Kidney epithelial cell (primary cell): ENCODE data around the gene GPC3. TPM values are rescaled to one million over a fixed set of nuclear protein-coding genes. Genes with fewer than 3 reads are reported as not detected.

ENCODE experiments used
- DNase-seq: peaks from one replicate; pipeline ENCODE4 v3.0.0-alpha.2; 2010; ENCODE audit warnings: low read depth
- H3K27me3 ChIP-seq: 2 replicates; pipeline ENCODE4 v1.6.0; 2011; ENCODE audit warnings: low read length; ENCODE audit not compliant: control insufficient read depth, insufficient read depth
- H3K36me3 ChIP-seq: 2 replicates; pipeline ENCODE4 v1.5.1; 2011; ENCODE audit warnings: low read length; ENCODE audit not compliant: control insufficient read depth, insufficient read depth
- H3K4me3 ChIP-seq: 2 replicates; pipeline ENCODE4 v1.5.1; 2011; ENCODE audit warnings: low read depth, mild to moderate bottlenecking, control low read depth, low read length
- CTCF ChIP-seq: IDR thresholded peaks from 2 replicates; pipeline ENCODE4 v1.5.1; 2011; ENCODE audit warnings: mild to moderate bottlenecking, moderate library complexity, low read length, control low read depth, inconsistent platforms; ENCODE audit not compliant: insufficient read depth, poor library complexity, severe bottlenecking
- total RNA-seq: library from RNA; depleted of rRNA; stranded (reverse); fragments of >200 nt; gene quantifications from 2 replicates; pipeline ENCODE4 v1.2.3, GENCODE V29; 2015

GPC3 gene
- total RNA-seq, 1 donor from 2014 or later = 14.5 TPM

- no peak for TF ChIP-seq CTCF
- DNase-seq = no peak
- Histone ChIP-seq H3K4me3 (no peak overlapping the region), H3K27me3 (no peaks in the 10 kb centered on the region), H3K36me3 (no peaks in the 10 kb centered on the region)
These were observed 45.6 kb downstream of the GPC3 start for GRCh38 chrX:133939655-133940302.

- Histone ChIP-seq H3K27me3 (no peaks in the 10 kb centered on the region), H3K36me3 (no peaks in the 10 kb centered on the region), H3K4me3 (no peak overlapping the region)
- DNase-seq = no peak
- no peak for TF ChIP-seq CTCF
These were observed 46.9 kb downstream of the GPC3 start for GRCh38 chrX:133938530-133938929.

- no peaks in the 10 kb centered on the region for H3K27me3 ChIP-seq
- no peak for TF ChIP-seq CTCF
- no peak for DNase-seq
- no peaks in the 10 kb centered on the region for H3K36me3 ChIP-seq
- H3K4me3 ChIP-seq = no peak overlapping the region
These were observed 48.4 kb downstream of the GPC3 start for GRCh38 chrX:133937022-133937421.

DNA sequence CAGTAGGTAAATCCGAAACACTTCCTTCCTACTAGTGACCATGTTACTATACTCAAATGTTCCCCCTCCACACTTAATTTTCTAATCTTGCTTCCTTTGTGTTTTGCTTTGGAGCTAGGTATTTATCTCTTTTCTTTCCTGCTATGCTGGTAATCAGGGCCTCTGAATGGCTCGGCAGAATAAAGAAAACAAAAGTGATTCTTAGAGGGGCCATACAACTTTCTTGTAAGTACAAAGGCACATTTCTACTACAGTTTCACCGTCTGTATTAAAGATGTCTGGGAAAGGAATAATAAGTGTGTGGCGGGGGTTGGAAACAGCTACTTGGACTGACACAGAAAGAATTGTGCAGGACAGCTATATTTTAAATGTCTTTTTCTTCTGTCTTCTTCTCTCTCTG is 50.3 kb downstream of the GPC3 start:
- Histone ChIP-seq H3K4me3 (no peak overlapping the region), H3K36me3 (no peaks in the 10 kb centered on the region), H3K27me3 (no peaks in the 10 kb centered on the region)
- DNase-seq = no peak
- TF ChIP-seq CTCF = no peak

DNA sequence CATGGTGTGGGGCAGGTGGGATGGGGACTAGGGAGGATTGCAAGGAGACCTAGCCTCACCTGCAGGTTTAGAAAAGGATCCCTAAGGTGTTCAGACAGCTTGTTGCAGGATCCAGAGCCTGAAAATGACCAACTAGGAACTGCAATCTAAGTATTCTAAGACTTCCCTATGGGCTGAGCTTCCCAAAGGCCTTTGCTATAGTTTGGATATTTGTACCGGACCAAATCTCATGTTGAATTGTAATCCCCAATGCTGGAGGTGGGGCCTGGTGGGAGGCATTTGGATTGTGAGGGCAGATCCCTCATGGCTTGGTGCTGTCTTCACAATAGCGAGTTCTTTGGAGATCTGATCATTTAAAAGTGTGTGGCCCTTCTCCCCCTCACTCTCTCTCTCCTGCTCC is 52.1 kb downstream of the GPC3 start:
- no peaks in the 10 kb centered on the region for H3K36me3 ChIP-seq
- no peak overlapping the region for H3K4me3 ChIP-seq
- TF ChIP-seq CTCF = no peak
- DNase-seq = no peak
- no peaks in the 10 kb centered on the region for H3K27me3 ChIP-seq

- no peak overlapping the region for H3K4me3 ChIP-seq
- no peaks in the 10 kb centered on the region for H3K36me3 ChIP-seq
- H3K27me3 ChIP-seq = no peaks in the 10 kb centered on the region
- DNase-seq = no peak
- no peak for TF ChIP-seq CTCF
These were observed 55.4 kb downstream of the GPC3 start for GRCh38 chrX:133929836-133930464.
